CD4-positive, alpha-beta T cell treated with Interleukin-12 subunit alpha and Interleukin-12 subunit beta, for 1 hour (primary cell): ENCODE measurements around the gene GPC1.

Experiments
- DNase-seq: peaks from one replicate; pipeline ENCODE4 v3.0.0-alpha.2; 2020

GPC1 gene

DNA sequence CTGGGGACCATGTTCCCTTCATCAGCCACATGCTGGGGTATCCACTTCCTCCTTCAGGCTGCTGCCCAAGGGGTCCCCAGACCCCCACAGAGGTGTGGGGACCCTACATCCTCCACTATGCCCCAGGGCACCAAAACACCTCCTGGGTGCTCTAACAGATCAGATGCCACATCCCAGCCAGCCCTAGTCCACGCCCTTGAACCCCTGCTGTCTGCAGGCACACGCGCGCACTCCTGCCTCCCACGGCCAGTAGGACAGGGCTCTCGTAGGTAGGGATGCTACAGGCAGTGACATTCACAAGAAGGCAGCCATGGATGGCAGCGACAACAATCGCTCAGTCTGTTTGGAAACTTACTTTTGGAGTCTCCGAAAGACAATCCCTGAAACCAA lies 3.0 kb upstream of the GPC1 start:
- no peak for DNase-seq

DNA sequence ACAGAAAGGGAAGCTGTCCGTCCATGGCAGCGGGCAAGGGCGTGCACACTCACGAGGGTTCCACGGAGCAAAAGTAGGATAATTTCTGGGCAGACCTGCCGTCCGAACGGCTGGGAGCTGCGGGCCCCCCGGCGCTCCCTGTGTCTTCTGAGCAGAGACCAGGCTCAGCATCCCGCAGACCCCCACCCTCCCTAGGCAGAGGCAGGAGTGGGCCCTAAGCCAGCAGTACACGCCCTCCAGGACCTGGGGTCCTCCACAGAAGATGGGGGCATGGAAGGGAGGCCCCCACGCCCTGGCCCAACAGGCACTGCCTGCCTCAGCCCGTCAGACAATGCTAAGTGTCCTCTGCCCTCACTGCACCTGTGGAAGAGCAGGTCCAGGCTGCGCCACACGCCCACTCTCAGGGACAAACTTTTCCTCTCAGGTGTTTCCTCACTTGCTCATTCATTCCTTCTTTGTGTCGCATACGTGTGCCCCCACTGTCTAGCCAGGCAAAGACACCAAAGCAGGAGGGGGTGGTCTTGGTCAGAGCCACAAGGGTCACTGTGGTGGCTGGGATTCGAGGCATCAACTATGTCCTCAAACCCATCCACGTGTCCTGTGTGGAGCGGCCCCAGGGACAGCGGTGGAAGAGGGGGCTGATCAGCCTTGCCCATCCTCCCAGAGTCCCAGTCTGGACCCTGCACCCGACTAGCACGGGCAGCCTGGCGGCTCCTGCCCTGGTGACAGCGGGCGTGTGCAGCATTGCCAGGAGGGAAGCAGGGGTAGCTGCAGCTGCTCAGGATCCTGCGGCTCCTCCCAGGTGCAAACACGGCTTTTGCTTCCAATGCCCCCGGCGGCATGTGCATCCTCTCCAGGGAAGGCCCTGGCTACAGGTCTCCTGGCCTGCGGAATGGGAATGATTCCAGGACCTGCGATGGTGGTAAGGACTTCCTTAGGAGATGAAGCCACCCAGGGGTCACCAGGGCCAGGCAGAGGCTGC lies 2.4 kb upstream of the GPC1 start:
- no peak for DNase-seq

DNA sequence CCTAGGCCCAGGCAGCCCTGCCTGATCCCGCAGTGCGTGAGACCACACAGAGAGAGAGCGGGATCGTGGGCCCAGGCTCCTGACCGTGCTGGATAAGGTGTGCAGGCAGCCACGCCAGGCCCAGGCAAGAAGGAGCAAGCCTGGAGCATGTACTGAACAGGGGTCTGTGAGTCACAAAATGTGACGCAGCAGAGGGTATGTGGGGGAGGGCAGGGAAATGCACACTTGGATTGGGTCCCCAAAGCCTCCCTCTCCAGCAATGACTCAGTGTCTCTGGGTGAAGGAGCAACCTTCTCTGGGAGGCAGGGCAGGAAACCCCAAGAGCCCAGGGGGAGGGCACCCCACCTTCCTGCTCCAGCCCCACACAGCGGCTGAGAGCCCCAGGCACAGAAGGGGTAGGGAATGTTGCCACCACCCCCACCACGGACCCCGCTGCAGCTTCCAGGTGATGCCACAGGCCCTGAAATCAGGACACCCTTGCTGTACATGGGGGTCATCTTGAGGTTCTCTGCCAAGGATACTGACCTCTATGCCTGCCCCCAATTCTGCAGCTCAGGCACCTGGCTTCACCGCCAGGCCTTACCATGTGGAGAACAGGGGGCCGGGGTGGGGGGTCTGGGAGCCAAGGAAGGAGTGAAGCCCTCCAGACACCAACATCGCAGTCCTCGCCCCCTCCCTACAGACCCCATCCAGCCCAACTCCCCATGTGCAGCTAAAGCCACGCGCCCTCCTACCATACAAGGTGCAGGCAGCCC lies 1.3 kb upstream of the GPC1 start:
- DNase-seq, result no peak

DNA sequence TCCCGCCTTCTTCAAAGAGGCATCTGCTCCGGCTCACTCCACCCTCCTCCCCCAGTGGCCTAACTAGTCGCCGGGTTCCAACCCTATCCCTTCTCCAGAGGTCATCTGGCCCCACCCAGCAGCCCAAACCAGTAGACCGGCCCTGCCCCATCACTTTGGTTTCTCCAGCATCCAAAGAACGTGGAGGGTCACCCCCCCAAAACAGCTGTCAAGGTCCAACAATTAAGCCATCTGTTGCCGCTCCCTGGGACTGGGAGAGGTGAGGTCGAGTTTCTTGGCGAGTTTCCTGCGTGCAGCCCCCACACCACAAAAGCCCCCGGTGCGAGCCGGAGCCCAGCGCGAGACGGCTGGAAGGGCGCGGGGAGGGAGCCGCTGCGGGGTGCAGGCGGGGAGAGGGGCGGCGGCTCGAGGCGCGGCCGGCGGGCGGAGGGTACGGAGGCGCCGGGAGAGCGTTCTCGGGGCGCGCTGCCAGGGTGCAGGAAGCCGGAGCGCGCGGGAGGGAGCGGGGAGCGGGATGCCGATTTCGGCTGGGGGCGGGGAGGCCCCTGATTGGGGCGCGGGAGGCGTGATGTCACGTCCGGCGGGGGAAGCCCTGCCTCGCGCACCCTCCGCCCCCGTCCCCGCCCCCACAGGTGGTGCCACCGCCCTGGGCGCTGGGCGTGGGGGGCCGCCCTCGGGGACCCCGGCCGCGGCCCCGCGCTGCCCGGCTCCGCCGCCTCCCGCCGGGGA lies 571 bp upstream of the GPC1 start:
- DNase-seq, result peak; percentile 91

DNA sequence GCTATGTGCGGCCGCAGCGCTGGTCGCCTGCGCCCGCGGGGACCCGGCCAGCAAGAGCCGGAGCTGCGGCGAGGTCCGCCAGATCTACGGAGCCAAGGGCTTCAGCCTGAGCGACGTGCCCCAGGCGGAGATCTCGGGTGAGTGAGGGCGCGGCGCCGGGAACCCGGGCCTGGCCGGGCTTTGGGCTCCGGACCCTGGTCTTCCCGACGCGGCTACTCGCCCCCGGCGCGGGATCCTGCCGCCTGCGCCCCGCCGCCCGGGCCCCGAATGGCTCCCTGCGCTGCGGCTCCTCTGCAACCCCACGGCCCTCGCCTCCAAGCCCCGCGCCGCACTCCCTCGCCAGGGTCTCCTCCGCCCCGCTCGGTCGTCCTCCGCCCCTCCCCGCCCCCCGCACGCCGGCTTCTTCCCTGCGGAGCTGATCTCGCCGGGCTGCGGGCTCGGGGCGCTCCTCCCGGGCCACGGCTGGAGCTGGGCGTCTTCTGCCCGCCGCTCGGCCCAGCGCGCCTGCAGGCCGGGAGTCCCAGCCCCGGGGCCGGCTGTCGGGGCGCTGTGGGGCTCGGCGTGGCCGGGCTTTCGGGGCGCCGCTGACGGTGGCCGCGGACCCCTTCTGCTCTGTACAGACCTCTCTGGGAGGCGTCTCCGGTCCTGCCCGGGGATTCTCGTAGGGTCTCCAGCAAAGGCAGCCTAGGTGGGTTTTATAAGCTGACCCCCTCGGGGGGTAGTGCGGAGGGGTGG lies 652 bp downstream of the GPC1 start:
- DNase-seq, result no peak

DNA sequence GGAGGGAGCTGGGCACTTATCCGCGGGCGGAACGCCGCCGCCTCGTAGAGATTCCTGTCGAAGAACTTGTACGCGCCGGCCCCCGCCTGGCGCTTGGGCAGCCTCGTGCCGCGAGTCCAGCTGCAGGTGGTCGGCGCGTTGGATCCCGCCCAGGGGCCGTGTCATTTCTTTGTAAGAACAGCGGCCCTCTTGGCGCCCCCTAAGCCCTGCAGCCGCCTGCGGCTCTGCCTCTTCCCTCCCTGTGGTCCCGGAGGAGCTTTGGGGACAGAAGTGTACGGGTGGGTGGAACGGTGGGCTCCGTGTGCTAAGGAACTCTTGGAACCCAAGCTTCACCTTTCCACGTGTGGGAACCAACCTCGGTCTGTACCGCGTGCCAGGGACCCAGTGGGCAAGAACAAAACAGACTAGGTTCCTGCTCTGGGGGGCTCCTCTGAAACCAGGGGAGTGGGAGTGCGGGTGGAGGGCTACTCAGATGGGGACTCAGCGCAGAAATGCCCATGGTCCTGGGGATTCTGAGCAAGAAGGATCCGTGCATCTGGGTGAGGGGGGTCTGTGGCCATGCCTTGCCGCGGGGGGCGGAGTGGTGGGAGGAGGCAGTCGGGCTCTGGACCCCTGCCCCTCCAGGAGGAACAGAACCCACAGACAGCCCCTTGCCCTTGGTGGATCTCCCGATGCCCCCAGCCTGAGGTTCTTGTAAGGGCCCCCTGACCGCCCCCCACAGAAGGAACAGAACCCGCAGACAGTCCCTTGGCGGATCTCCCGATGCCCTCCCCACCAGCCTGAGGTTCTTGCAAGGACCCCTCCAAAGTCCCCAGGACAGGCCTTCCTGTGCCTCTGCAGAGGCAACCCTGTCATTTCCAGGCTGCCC lies 1.5 kb downstream of the GPC1 start:
- no peak for DNase-seq

DNA sequence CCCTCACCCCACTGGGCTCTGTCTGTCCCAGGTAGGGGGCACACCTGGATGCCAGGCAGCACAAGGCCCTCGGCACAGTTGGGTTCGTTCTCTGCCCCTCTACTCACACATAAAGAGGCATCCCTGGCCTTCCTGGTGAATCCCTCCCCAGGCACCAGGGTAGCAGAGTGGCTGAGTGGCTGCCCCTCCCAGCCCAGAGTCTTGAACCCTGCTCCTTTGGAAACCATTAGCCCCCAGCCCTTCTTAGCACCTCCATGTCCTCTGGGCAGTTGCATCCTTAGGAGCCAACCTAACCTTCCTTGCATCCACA lies 2.0 kb downstream of the GPC1 start:
- DNase-seq, result no peak

DNA sequence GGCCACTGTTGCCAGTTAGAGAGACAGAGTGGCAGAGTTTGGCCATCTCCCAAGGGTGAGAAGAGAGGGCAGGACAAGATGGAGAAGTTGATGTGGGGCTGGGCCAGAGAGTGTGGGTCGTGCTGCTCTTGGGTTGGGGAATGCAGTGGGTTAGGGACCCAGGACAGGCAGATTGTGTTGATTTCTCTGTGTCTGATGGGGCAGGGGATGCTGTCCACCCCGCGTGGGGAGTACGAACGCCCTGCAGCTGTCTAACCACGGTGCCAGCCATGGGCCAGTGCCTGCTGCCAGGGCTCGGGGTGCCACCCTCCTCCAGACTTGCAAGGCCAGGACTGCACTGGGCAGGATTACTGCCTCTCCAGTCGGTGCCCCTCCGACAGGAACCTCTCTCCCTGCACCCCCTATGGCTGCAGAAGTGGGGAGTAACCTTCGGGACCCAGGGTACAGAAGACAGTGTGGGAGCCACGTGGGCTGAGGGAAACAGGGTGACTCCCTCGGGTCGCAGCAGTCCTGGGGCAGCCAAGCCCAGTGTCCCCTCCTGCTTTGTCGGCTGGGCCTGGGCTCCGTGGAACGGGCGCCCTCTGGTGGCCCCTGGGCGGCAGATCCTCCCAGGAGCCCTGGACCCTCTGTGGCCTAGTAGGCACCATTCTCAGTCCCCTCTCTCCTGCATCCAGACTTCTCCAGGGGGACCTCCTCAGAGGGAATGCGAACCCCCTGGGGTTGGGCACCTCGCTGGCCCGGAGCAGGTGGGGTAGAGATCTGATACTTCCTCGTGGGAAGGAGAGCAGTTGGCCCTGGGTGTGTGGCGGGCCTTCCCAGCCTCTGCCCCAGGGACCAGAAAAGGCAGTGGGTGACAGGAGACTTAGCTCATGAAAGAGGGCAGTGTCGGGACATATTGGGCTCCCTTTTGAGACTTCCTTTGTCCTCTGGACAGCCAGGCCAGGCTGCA lies 2.7 kb downstream of the GPC1 start:
- DNase-seq, result peak; percentile 70

DNA sequence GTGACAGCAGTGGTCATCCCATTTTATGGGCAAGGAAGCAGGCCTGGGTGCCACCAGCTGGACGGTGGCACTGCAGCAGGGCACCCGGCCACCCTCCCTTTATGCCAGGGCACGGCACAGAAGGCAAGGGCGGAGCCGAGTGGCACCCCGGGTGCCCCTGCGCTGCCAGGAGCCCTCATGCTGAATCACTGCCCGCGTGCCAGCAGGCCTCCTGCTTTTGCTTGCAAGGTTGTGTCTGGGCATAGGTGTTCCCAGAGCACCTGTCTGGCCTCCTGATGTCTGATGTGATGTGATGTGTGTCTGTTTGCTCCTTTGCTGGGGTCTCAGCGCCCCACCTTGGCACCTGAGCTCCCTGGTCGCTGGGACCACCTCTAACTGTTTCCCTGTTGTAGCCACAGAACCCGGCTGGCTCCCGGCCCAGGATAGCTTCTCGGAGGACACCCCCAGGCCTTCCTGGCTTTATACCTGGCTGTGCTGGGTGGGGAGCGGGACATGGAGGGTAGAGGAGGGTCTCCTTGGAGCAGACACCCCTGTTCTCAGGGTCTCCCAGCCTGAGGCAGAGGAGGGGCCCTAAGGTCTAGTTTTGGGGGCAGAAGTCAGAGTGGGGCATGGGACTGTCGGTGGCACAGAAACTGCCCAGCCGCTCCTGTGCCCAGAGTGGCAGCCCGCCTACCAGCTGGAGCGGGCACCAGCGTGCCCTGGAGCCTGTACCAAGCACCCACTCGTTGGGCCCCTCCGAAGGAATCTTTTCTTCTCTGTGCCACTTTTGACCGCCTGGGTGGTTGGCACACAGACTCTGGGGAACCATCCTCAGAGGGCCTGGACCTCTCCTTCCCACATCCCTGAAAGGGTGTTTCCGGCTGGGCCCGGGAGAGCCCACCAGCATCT lies 3.6 kb downstream of the GPC1 start:
- DNase-seq, result no peak

DNA sequence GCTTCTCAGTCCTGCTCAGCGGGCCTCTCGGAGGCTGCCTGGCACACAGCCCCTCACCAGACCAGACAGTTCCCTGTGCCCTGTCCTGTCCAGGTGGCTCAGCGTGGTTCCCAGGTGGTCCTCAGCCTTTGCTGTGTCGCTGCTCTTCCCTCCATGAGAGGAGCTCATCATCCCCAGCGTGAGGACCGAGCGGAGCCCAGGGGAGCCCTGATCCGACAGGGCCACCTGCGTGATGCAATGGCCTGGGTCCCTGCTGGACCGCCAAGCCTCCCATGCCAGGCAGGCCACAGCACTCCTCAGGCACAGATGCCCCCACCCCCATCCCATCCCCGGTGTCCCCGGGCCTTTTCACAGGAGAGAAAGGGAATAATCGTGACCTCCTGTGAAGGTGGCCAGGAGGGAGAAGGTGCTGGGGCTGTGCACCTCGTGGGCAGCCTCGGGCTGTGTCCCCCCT lies 4.3 kb downstream of the GPC1 start:
- no peak for DNase-seq

DNA sequence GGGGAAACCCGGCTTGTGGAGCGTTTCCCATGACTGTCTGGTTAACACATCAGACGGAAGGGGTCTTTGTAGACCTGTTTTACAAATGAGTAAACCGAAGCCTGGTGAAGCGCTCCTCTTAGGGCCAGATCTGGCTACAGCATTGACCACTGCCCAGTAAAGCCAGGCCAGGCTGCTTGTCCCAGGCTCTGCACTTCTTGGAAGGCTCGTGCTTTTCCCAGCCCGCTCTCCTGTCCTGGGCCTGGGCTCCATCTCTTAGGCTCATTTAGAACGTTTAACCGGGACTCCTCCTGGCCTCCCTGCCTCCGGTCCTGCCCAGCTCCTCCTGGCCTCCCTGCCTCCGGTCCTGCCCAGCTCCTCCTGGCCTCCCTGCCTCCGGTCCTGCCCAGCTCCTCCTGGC lies 4.8 kb downstream of the GPC1 start:
- no peak for DNase-seq

DNA sequence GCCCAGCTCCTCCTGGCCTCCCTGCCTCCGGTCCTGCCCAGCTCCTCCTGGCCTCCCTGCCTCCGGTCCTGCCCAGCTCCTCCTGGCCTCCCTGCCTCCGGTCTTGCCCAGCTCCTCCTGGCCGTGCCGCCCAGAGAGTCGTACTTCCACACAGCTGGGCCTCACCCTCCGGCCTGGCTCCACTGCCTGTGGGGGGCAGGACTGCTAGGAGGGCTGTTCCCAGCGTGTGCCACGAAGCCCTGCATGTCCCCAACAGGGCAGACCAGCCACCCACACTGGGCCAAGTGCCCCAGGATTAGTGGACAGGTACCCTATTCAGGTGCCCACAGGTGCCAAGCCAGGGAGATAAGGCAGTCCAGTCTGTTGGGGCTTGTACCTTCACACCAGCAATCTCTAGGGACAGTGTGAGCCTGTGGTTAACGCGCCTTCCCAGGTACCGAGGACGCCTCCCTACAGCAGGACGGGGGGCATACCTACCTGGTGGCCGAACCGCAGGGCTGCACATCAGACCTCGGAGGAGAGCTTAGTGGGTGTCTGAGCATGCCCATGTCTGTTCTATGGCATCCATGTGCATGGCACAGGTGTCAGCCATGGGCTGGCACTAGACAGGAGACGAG lies 5.3 kb downstream of the GPC1 start:
- no peak for DNase-seq

DNA sequence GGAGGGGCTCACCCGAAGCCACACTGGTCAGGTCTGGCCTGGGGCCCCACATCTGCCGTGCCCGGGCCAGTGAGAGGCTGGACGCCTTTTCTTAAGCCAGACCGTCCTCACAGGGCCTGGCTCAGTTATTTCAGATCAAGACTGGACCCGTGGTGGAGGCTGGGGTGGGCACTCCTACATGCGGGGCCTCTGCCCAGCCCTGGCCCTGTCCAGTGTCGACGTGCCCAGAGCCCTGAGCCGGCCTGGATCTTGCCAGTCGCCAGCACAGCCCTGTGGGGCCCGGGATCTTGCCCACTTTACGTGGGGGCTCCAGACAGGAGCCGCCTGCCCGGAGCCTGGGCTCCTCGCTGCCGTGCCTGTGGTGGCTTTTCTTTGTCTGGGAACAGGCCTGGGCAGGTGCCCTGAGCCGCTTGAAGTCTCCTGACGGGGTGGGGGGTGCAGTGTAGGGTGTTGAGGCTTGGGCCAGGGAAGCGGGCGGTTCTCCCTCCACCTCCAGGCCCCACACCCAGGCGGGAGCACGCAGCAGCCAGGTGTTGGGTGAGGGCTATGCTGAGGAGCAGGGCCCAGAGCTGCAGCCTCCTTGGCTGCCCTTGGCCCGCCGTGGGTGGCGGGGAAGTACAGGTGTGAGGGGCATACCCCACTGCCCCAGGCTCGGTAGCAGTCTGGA lies 6.0 kb downstream of the GPC1 start:
- no peak for DNase-seq

DNA sequence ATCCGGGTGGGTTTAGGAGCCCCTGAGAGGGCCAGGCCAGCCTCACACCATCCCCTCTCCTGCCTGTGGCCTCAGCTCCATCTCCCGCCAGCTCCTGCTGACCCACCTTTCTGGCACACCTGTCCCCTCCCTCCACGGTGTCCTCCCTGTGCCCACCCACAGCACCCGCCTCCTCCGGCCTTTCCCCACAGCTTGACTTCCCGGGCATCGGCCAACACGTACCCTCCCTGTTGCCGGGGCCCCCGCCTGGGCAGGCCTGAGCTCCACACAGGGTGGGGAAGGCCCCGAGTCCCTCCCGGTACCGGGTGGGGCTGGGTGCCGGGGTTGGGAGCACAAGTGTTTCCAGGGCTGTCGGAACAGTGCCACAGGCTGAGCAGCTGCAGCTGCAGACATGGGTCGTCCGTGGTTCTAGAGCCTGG lies 6.5 kb downstream of the GPC1 start:
- DNase-seq, result no peak

DNA sequence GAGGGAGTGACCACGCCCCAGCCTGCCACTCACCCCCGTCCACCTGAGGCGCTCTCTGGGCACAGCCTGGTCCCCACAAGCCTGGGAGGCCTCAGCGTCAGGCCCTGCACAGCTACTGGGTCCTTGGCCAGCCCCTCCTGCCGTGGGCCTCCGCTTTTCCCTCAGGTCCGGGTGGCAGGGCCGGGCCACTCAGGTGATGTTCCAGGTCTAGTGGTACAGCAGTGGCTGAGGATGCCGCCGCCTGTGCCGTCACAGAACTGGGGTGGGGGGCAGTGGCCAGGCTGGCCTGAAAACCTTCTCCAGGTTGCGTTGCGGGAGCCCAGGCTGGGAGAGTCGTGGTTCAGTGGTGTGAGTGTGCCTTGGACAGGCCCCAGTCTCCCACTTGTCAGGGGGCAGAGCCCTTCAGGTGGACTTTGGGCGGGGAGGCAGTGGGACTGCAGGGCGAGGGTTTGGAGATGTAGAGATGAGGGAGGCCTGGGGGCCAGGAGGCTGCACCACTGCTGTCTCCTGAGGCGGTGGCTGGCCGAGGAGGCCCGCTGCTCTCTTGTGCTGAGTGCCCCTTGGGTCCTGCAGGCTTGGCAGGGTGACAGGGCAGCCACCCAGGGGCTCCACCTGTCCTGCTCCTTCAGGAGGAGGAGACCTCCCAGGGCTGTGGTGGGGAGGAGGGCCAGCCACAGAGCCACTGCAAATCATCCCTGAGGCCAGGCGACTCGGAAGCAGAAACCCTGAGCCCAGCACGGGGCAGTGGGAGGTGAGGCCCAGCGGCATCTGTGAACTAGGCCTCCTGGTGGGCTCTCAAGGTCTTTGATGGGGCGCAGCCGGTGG lies 7.6 kb downstream of the GPC1 start:
- DNase-seq, result no peak

DNA sequence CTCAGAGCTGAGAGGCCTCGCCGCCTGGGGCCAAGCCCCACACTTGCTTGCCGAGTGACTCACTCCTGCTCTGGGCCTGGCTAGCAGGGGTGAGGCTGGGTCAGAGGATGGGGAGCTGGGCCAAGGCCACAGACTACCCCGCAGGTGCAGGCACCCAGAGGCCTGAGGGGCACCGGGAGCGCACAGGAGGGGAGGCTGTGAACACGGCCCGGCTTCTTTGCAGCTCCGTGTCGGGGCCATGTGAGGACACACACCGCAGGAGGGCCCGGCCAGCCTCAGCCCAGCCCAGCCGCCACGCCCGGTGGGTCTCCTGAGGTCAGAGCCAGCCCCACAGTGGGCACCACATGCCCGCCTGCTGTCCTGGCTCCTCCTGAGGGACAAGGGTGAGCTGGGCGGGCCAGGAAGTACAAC lies 8.4 kb downstream of the GPC1 start:
- no peak for DNase-seq

DNA sequence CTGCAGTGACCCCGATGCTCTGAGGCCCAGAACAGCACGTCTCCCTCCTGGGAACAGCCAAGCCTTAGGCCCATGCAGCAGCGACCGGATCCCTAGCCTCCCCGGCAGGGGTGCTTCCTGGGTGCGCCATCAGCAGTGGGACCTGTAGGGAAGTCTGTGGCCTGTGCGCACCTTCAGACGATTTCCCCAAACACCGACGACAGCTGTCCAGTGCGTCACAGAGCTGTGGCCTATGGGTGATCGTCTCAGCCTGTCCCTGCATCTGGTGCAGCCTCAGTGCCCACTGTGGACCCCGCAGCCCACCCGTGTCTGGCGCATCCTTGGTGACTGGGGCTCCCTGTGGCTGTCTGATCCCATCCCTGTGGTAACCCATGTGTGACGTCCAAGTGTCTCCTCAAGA lies 9.0 kb downstream of the GPC1 start:
- DNase-seq, result no peak
